GM10248 (cell line): Measurements from ENCODE around the gene NPTX2.

Experiments used
- CTCF ChIA-PET: fragments of 300-600 bp; sonication (Branson Sonifier 250); formaldehyde crosslinking; extraction: SDS; loops from one replicate; lab custom pipeline; 2021; ENCODE audit warnings: antibody characterized with exemption; lab: Yijun Ruan, JAX
- POLR2A ChIA-PET: fragments of 350-650 bp; sonication (Branson Sonifier 250); formaldehyde crosslinking; extraction: SDS; loops from one replicate; lab custom pipeline; 2020; ENCODE audit warnings: antibody characterized with exemption; lab: Yijun Ruan, JAX
- DNase-seq: peaks from one replicate; pipeline ENCODE4 v3.0.0; 2012; ENCODE audit errors: extremely low spot score
- TF ChIP-seq, protein P1 (sequence below): IDR thresholded peaks from 2 replicates; pipeline ENCODE4 v1.5.1; 2012; ENCODE audit warnings: mild to moderate bottlenecking, low read depth; ENCODE audit errors: extremely low read depth, missing control alignments, control extremely low read depth

Gene NPTX2

GRCh38 chr7:98671733-98672331 lies 54.7 kb downstream of the NPTX2 start:
- TF ChIP-seq, protein P1, sequence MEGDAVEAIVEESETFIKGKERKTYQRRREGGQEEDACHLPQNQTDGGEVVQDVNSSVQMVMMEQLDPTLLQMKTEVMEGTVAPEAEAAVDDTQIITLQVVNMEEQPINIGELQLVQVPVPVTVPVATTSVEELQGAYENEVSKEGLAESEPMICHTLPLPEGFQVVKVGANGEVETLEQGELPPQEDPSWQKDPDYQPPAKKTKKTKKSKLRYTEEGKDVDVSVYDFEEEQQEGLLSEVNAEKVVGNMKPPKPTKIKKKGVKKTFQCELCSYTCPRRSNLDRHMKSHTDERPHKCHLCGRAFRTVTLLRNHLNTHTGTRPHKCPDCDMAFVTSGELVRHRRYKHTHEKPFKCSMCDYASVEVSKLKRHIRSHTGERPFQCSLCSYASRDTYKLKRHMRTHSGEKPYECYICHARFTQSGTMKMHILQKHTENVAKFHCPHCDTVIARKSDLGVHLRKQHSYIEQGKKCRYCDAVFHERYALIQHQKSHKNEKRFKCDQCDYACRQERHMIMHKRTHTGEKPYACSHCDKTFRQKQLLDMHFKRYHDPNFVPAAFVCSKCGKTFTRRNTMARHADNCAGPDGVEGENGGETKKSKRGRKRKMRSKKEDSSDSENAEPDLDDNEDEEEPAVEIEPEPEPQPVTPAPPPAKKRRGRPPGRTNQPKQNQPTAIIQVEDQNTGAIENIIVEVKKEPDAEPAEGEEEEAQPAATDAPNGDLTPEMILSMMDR = no peak
- CTCF ChIA-PET = no interaction called here
- POLR2A ChIA-PET = no interaction called here
- no peak for DNase-seq

DNA sequence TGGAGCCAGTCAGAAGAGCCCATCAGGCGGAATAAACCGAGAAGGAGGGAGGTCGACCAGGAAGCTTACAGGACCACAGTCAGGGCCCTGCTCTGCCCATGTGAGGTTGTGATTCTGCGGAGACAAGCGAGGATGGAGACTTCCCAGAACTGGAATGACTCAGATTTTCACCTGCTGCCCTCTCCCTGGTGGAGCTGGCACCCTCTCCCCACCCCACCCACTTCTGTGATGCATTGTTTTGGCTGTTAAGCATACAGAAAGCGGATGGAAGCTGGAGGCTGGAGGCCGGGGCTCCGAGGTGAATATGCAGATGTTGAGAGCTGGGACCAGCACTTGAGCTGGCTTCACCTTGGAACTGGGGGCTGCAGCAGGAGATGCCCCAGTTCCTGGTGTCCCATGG lies 57.4 kb downstream of the NPTX2 start:
- TF ChIP-seq, protein P1 = no peak
- POLR2A ChIA-PET = no interaction called here
- no peak for DNase-seq
- CTCF ChIA-PET = no interaction called here

GRCh38 chr7:98674881-98675280 lies 57.8 kb downstream of the NPTX2 start:
- TF ChIP-seq, protein P1 = no peak
- ChIA-PET CTCF (no interaction called here), POLR2A (no interaction called here)
- DNase-seq = no peak

DNA sequence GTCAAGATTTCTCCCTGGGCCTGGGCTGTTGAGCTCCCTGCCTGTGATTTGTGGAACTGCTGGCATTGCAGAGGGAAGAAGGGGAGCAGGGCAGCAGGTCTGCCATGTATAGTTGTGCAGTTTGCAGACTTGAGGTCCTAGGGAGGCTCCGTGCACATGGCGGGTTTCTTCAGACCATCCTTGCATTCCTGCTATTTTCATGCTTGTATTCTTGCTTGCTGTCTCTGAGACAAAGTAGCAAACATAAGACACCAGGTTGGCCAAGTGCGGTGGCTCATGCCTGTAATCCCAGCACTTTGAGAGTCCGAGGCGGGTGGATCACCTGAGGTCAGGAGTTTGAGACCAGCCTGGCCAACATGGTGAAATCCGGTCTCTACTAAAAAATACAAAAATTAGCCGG lies 61.1 kb downstream of the NPTX2 start:
- CTCF ChIA-PET = no interaction called here
- TF ChIP-seq, protein P1 = no peak
- POLR2A ChIA-PET = no interaction called here
- DNase-seq = no peak
